Measurements from ENCODE around the gene CREB5.
A peak's percentile ranks its signal among the peaks of the same experiment; 100 is the strongest.
"Not testable (repeated sequence)": the region's sequence is repeated elsewhere in the genome, so short reads cannot be mapped to it uniquely, and the experiment has no call there.

The CREB5 gene

GRCh38 chr7:28411876-28412662 is at the start of gene CREB5:
CREB5 (plus strand) TSS chr7:28412518; CDS start chr7:28412915, 397 bp downstream.
- in situ Hi-C loops (cut with MboI; ENCODE audit: low pct_unique_long_range_greater_than_20kb, low sequenced_read_pairs), result no loop called here
- DNase-seq, result no peak

- in situ Hi-C loops (cut with MboI; ENCODE audit: low pct_unique_long_range_greater_than_20kb, low sequenced_read_pairs), result no loop called here
- no peak for DNase-seq
Measured at GRCh38 chr7:28362812-28363211, 49.5 kb upstream of the CREB5 start.

GRCh38 chr7:28364082-28364481 is 48.2 kb upstream of the CREB5 start:
- DNase-seq, result no peak
- in situ Hi-C loops (cut with MboI; ENCODE audit: low pct_unique_long_range_greater_than_20kb, low sequenced_read_pairs), result no loop called here

GRCh38 chr7:28369523-28369922 is 42.8 kb upstream of the CREB5 start:
- in situ Hi-C loops (cut with MboI; ENCODE audit: low pct_unique_long_range_greater_than_20kb, low sequenced_read_pairs), result no loop called here
- no peak for DNase-seq

- in situ Hi-C loops (cut with MboI; ENCODE audit: low pct_unique_long_range_greater_than_20kb, low sequenced_read_pairs), result no loop called here
- no peak for DNase-seq
Measured at GRCh38 chr7:28371846-28372245, 40.5 kb upstream of the CREB5 start.

GRCh38 chr7:28373990-28374389 is 38.3 kb upstream of the CREB5 start:
- DNase-seq, result no peak
- in situ Hi-C loops (cut with MboI; ENCODE audit: low pct_unique_long_range_greater_than_20kb, low sequenced_read_pairs), result no loop called here

GRCh38 chr7:28375729-28376128 is 36.6 kb upstream of the CREB5 start:
- no peak for DNase-seq
- in situ Hi-C loops (cut with MboI; ENCODE audit: low pct_unique_long_range_greater_than_20kb, low sequenced_read_pairs), result no loop called here

GRCh38 chr7:28376634-28377033 is 35.7 kb upstream of the CREB5 start:
- DNase-seq, result no peak
- in situ Hi-C loops (cut with MboI; ENCODE audit: low pct_unique_long_range_greater_than_20kb, low sequenced_read_pairs), result no loop called here

GRCh38 chr7:28378574-28379149 is 33.7 kb upstream of the CREB5 start:
- in situ Hi-C loops (cut with MboI; ENCODE audit: low pct_unique_long_range_greater_than_20kb, low sequenced_read_pairs), result no loop called here

GRCh38 chr7:28381466-28381865 is 30.9 kb upstream of the CREB5 start:
- no peak for DNase-seq
- in situ Hi-C loops (cut with MboI; ENCODE audit: low pct_unique_long_range_greater_than_20kb, low sequenced_read_pairs), result no loop called here

More at GRCh38 chr7:28378574-28379149, 33.7 kb upstream of the CREB5 start:
- no peak for DNase-seq

GRCh38 chr7:28382144-28382543 is 30.2 kb upstream of the CREB5 start:
- in situ Hi-C loops (cut with MboI; ENCODE audit: low pct_unique_long_range_greater_than_20kb, low sequenced_read_pairs), result no loop called here

GRCh38 chr7:28383975-28384374 is 28.3 kb upstream of the CREB5 start:
- in situ Hi-C loops (cut with MboI; ENCODE audit: low pct_unique_long_range_greater_than_20kb, low sequenced_read_pairs), result no loop called here

More at GRCh38 chr7:28382144-28382543, 30.2 kb upstream of the CREB5 start:
- no peak for DNase-seq

GRCh38 chr7:28389504-28390395 is 22.6 kb upstream of the CREB5 start:
- in situ Hi-C loops (cut with MboI; ENCODE audit: low pct_unique_long_range_greater_than_20kb, low sequenced_read_pairs), result no loop called here
- DNase-seq, result peak; percentile 77

More at GRCh38 chr7:28383975-28384374, 28.3 kb upstream of the CREB5 start:
- no peak for DNase-seq

- in situ Hi-C loops (cut with MboI; ENCODE audit: low pct_unique_long_range_greater_than_20kb, low sequenced_read_pairs), result no loop called here
- DNase-seq, result no peak
Measured at GRCh38 chr7:28390426-28390825, 21.9 kb upstream of the CREB5 start.

GRCh38 chr7:28392289-28392688 is 20.0 kb upstream of the CREB5 start:
- DNase-seq, result no peak
- in situ Hi-C loops (cut with MboI; ENCODE audit: low pct_unique_long_range_greater_than_20kb, low sequenced_read_pairs), result no loop called here

- in situ Hi-C loops (cut with MboI; ENCODE audit: low pct_unique_long_range_greater_than_20kb, low sequenced_read_pairs), result no loop called here
- DNase-seq, result no peak
Measured at GRCh38 chr7:28395404-28395803, 16.9 kb upstream of the CREB5 start.

- in situ Hi-C loops (cut with MboI; ENCODE audit: low pct_unique_long_range_greater_than_20kb, low sequenced_read_pairs), result no loop called here
- DNase-seq, result no peak
Measured at GRCh38 chr7:28395831-28396230, 16.5 kb upstream of the CREB5 start.

- no peak for DNase-seq
- in situ Hi-C loops (cut with MboI; ENCODE audit: low pct_unique_long_range_greater_than_20kb, low sequenced_read_pairs), result no loop called here
Measured at GRCh38 chr7:28397141-28397540, 15.2 kb upstream of the CREB5 start.

- in situ Hi-C loops (cut with MboI; ENCODE audit: low pct_unique_long_range_greater_than_20kb, low sequenced_read_pairs), result no loop called here
- DNase-seq, result no peak
Measured at GRCh38 chr7:28400838-28401360, 11.4 kb upstream of the CREB5 start.

GRCh38 chr7:28401567-28401966 is 10.8 kb upstream of the CREB5 start:
- in situ Hi-C loops (cut with MboI; ENCODE audit: low pct_unique_long_range_greater_than_20kb, low sequenced_read_pairs); DNase-seq: not testable (repeated sequence)
